ENCODE results near the gene CADM2. TPM values are rescaled to one million over a fixed set of nuclear protein-coding genes. Genes with fewer than 3 reads are reported as not detected.

The CADM2 gene
- total RNA-seq, 1 experiment from 2014 or later: 3.7 TPM

GRCh38 chr3:85159376-85159775 lies 200.6 kb downstream of the CADM2 start:
- no TSS peak for BruUV-seq (replicated peaks)
- H3K36me3 ChIP-seq (ENCODE audit: insufficient read depth, low read length, poor library complexity, severe bottlenecking): no peaks in the 10 kb centered on the region
- no peak overlapping the region for H3K4me3 ChIP-seq (ENCODE audit: low read depth, low read length, poor library complexity, severe bottlenecking)
- no peaks in the 10 kb centered on the region for H3K4me1 ChIP-seq (ENCODE audit: insufficient read depth, low read length, poor library complexity, severe bottlenecking)
- intact Hi-C loops (cut with micrococcal nuclease; ENCODE audit: unreplicated experiment): no loop called here
- ChIA-PET CTCF (no interaction called here), POLR2A (ENCODE audit: low non-redundant PET) (no interaction called here)
- DNase-seq (ENCODE audit: low spot score): no peak
- no peaks in the 10 kb centered on the region for H3K9me3 ChIP-seq (ENCODE audit: low read depth, low read length, poor library complexity, severe bottlenecking)
- no peaks in the 10 kb centered on the region for H3K27me3 ChIP-seq (replicated peaks; ENCODE audit: insufficient read depth, low read depth, low read length, poor library complexity)
- TF ChIP-seq EZH2 (IDR thresholded peaks at IDR 0.05; ENCODE audit: borderline replicate concordance, low read depth, low read length, poor library complexity, severe bottlenecking): no peak
- TF ChIP-seq, protein P1, sequence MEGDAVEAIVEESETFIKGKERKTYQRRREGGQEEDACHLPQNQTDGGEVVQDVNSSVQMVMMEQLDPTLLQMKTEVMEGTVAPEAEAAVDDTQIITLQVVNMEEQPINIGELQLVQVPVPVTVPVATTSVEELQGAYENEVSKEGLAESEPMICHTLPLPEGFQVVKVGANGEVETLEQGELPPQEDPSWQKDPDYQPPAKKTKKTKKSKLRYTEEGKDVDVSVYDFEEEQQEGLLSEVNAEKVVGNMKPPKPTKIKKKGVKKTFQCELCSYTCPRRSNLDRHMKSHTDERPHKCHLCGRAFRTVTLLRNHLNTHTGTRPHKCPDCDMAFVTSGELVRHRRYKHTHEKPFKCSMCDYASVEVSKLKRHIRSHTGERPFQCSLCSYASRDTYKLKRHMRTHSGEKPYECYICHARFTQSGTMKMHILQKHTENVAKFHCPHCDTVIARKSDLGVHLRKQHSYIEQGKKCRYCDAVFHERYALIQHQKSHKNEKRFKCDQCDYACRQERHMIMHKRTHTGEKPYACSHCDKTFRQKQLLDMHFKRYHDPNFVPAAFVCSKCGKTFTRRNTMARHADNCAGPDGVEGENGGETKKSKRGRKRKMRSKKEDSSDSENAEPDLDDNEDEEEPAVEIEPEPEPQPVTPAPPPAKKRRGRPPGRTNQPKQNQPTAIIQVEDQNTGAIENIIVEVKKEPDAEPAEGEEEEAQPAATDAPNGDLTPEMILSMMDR (conservative IDR thresholded peaks at IDR 0.05; ENCODE audit: low read depth, low read length): no peak
- no peak overlapping the region for H3K27ac ChIP-seq (ENCODE audit: low read depth, low read length, poor library complexity, severe bottlenecking)

GRCh38 chr3:85161544-85161943 lies 202.8 kb downstream of the CADM2 start:
- intact Hi-C loops (cut with micrococcal nuclease; ENCODE audit: unreplicated experiment): no loop called here
- ChIA-PET POLR2A (ENCODE audit: low non-redundant PET) (no interaction called here), CTCF (no interaction called here)
- H3K27me3 ChIP-seq (replicated peaks; ENCODE audit: insufficient read depth, low read depth, low read length, poor library complexity): no peaks in the 10 kb centered on the region
- no peaks in the 10 kb centered on the region for H3K9me3 ChIP-seq (ENCODE audit: low read depth, low read length, poor library complexity, severe bottlenecking)
- no peak overlapping the region for H3K4me3 ChIP-seq (ENCODE audit: low read depth, low read length, poor library complexity, severe bottlenecking)
- TF ChIP-seq EZH2 (IDR thresholded peaks at IDR 0.05; ENCODE audit: borderline replicate concordance, low read depth, low read length, poor library complexity, severe bottlenecking): no peak
- TF ChIP-seq, protein P1 (conservative IDR thresholded peaks at IDR 0.05; ENCODE audit: low read depth, low read length): no peak
- no TSS peak for BruUV-seq (replicated peaks)
- no peaks in the 10 kb centered on the region for H3K4me1 ChIP-seq (ENCODE audit: insufficient read depth, low read length, poor library complexity, severe bottlenecking)
- H3K36me3 ChIP-seq (ENCODE audit: insufficient read depth, low read length, poor library complexity, severe bottlenecking): no peaks in the 10 kb centered on the region
- no peak for DNase-seq (ENCODE audit: low spot score)
- no peak overlapping the region for H3K27ac ChIP-seq (ENCODE audit: low read depth, low read length, poor library complexity, severe bottlenecking)

DNA sequence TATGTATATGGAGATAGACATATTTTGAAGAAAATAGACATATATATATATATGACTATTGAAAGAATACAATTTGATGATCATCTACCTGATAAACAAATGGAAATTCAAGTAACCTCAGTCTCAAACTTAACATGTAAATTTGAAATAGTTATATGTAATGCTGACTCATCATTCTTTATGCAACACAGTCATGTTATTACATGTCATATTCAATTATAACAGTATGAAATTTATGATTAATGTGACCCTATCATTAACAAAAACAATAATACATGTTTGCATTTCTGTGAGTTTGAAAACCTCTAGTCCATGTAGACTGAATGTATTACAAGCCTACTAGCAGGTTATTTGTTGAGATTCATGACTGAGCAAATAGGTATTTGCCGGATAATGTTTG lies 204.1 kb downstream of the CADM2 start:
- intact Hi-C loops (cut with micrococcal nuclease; ENCODE audit: unreplicated experiment): no loop called here
- Histone ChIP-seq H3K4me3 (ENCODE audit: low read depth, low read length, poor library complexity, severe bottlenecking) (no peak overlapping the region), H3K4me1 (ENCODE audit: insufficient read depth, low read length, poor library complexity, severe bottlenecking) (no peaks in the 10 kb centered on the region), H3K27ac (ENCODE audit: low read depth, low read length, poor library complexity, severe bottlenecking) (no peak overlapping the region), H3K36me3 (ENCODE audit: insufficient read depth, low read length, poor library complexity, severe bottlenecking) (no peaks in the 10 kb centered on the region), H3K27me3 (replicated peaks; ENCODE audit: insufficient read depth, low read depth, low read length, poor library complexity) (no peaks in the 10 kb centered on the region), H3K9me3 (ENCODE audit: low read depth, low read length, poor library complexity, severe bottlenecking) (no peaks in the 10 kb centered on the region)
- no TSS peak for BruUV-seq (replicated peaks)
- DNase-seq (ENCODE audit: low spot score): no peak
- ChIA-PET CTCF (no interaction called here), POLR2A (ENCODE audit: low non-redundant PET) (no interaction called here)
- no peak for TF ChIP-seq EZH2 (IDR thresholded peaks at IDR 0.05; ENCODE audit: borderline replicate concordance, low read depth, low read length, poor library complexity, severe bottlenecking)
- TF ChIP-seq, protein P1 (conservative IDR thresholded peaks at IDR 0.05; ENCODE audit: low read depth, low read length): no peak

Measured in A673 (cell line).